ENCODE data around the gene RSAD1. TPM values are rescaled to one million over a fixed set of nuclear protein-coding genes. Genes with fewer than 3 reads are reported as not detected.

RSAD1 gene
- total RNA-seq, 2 donors from 2014 or later, result 26.6 to 35.8 TPM

DNA sequence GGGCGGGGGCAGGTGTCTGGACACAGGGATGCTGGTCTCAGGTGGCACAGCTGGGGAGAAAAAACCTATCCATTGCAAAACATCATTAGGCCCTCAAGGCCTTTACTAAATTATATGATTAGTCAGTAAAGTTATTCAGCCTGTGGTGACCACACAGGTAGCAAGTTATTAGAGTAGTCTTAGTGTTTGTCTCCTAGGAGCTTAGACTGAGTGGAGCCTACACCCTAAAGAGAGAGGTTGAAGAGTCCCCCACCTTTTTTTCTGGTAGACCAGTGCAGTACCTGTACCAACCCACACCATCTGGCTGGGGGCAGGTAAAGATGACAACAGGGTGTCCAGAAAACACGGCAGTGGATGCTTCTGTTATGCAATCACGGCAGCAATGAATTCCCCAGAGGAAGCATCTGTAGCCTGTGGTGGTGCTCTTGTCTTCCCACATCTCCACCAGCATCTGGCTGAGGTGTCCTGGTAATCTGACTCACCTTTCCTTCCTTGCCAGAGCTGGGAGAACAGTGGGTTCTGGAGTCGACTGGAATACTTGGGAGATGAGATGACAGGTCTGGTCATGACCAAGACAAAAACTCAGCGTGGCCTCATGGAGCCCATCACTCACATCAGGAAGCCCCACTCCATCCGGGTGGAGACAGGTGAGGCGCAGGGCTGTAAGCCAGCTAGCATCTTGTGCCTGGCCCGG is 40.6 kb downstream of the RSAD1 start:
- no peaks in the 10 kb centered on the region for H3K27me3 ChIP-seq (ENCODE audit: control insufficient read depth, insufficient read depth, low read length, poor library complexity, severe bottlenecking)
- no peak overlapping the region for H3K27ac Mint-ChIP-seq
- H3K4me3 ChIP-seq (ENCODE audit: low read length), result no peak overlapping the region
- peaks cover 6% of the 10 kb centered on the region for H3K27me3 Mint-ChIP-seq (ENCODE audit: insufficient read depth)
- no peaks in the 10 kb centered on the region for H3K36me3 Mint-ChIP-seq (ENCODE audit: low read depth)
- WGBS, 2 experiments (ENCODE audit: insufficient coverage in 1 of 2, insufficient read length in 1 of 2), result 89 to 92% methylated on average over 5 to 8 of the region's 8 CpGs
- no peak overlapping the region for H3K4me3 Mint-ChIP-seq
- H3K27ac ChIP-seq (ENCODE audit: low read depth, low read length), result no peak overlapping the region
- no peaks in the 10 kb centered on the region for H3K36me3 ChIP-seq (ENCODE audit: control insufficient read depth, insufficient read depth, low read length)
- H3K9me3 Mint-ChIP-seq, result no peaks in the 10 kb centered on the region
- no peak for DNase-seq
- H3K4me1 Mint-ChIP-seq, result peaks cover 6% of the 10 kb centered on the region
- H3K9ac ChIP-seq (ENCODE audit: extremely low read depth, low read length, poor library complexity, severe bottlenecking), result no peak overlapping the region
- TF ChIP-seq CTCF (conservative IDR thresholded peaks at IDR 0.05), result no peak
- H3K4me1 ChIP-seq (ENCODE audit: control insufficient read depth, insufficient read depth, low read length), result no peaks in the 10 kb centered on the region
- no peaks in the 10 kb centered on the region for H3K9me3 ChIP-seq (ENCODE audit: control insufficient read depth, low read length)

DNA sequence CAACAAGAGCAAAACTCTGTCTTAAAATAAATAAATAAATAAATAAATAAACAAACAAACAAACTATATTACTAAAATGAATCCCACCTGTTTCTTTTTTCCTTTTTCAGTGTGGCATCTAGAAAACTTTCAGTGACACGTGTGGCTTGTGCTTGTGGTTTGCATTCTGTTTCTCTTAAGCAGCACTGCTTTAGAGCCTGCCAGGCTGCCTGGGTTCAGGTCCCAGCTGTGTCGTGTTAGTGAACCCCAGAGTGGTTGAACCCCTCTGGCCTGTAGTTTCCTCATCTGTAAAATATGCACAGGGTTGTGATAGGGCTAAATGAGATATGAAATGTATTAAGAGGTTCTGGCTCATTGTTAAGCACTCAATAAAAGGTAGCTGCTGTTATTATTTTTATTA is 41.8 kb downstream of the RSAD1 start:
- no peak overlapping the region for H3K27ac Mint-ChIP-seq
- Histone ChIP-seq H3K27me3 (ENCODE audit: control insufficient read depth, insufficient read depth, low read length, poor library complexity, severe bottlenecking) (no peaks in the 10 kb centered on the region), H3K9me3 (ENCODE audit: control insufficient read depth, low read length) (no peaks in the 10 kb centered on the region), H3K9ac (ENCODE audit: extremely low read depth, low read length, poor library complexity, severe bottlenecking) (no peak overlapping the region), H3K36me3 (ENCODE audit: control insufficient read depth, insufficient read depth, low read length) (no peaks in the 10 kb centered on the region), H3K27ac (ENCODE audit: low read depth, low read length) (no peak overlapping the region), H3K4me3 (ENCODE audit: low read length) (no peak overlapping the region), H3K4me1 (ENCODE audit: control insufficient read depth, insufficient read depth, low read length) (no peaks in the 10 kb centered on the region)
- H3K4me1 Mint-ChIP-seq, result peaks cover 6% of the 10 kb centered on the region
- no peaks in the 10 kb centered on the region for H3K9me3 Mint-ChIP-seq
- DNase-seq, result no peak
- WGBS, 2 experiments (ENCODE audit: insufficient coverage in 1 of 2, insufficient read length in 1 of 2), result 91 to 100% methylated on average over 2 of the region's 2 CpGs
- TF ChIP-seq CTCF (conservative IDR thresholded peaks at IDR 0.05), result no peak
- H3K27me3 Mint-ChIP-seq (ENCODE audit: insufficient read depth), result peaks cover 6% of the 10 kb centered on the region
- H3K4me3 Mint-ChIP-seq, result no peak overlapping the region
- no peaks in the 10 kb centered on the region for H3K36me3 Mint-ChIP-seq (ENCODE audit: low read depth)

GRCh38 chr17:50521514-50521913 is 42.9 kb downstream of the RSAD1 start:
- 88 to 91% methylated on average over 1 to 2 of the region's 2 CpGs for WGBS, 2 experiments (ENCODE audit: insufficient coverage in 1 of 2, insufficient read length in 1 of 2)
- Histone ChIP-seq H3K4me1 (ENCODE audit: control insufficient read depth, insufficient read depth, low read length) (no peaks in the 10 kb centered on the region), H3K4me3 (ENCODE audit: low read length) (no peak overlapping the region), H3K36me3 (ENCODE audit: control insufficient read depth, insufficient read depth, low read length) (no peaks in the 10 kb centered on the region), H3K9me3 (ENCODE audit: control insufficient read depth, low read length) (no peaks in the 10 kb centered on the region), H3K27me3 (ENCODE audit: control insufficient read depth, insufficient read depth, low read length, poor library complexity, severe bottlenecking) (no peaks in the 10 kb centered on the region), H3K27ac (ENCODE audit: low read depth, low read length) (no peak overlapping the region), H3K9ac (ENCODE audit: extremely low read depth, low read length, poor library complexity, severe bottlenecking) (no peak overlapping the region)
- H3K27ac Mint-ChIP-seq, result no peak overlapping the region
- H3K4me1 Mint-ChIP-seq, result peaks cover 6% of the 10 kb centered on the region
- H3K9me3 Mint-ChIP-seq, result no peaks in the 10 kb centered on the region
- no peak overlapping the region for H3K4me3 Mint-ChIP-seq
- peaks cover 5% of the 10 kb centered on the region for H3K27me3 Mint-ChIP-seq (ENCODE audit: insufficient read depth)
- no peak for DNase-seq
- no peaks in the 10 kb centered on the region for H3K36me3 Mint-ChIP-seq (ENCODE audit: low read depth)
- no peak for TF ChIP-seq CTCF (conservative IDR thresholded peaks at IDR 0.05)

All from endodermal cell (in vitro differentiated cells).